Measurements from ENCODE around the gene STAB1. TPM values are rescaled to one million over a fixed set of nuclear protein-coding genes. Genes with fewer than 3 reads are reported as not detected.

STAB1 gene, protein sequence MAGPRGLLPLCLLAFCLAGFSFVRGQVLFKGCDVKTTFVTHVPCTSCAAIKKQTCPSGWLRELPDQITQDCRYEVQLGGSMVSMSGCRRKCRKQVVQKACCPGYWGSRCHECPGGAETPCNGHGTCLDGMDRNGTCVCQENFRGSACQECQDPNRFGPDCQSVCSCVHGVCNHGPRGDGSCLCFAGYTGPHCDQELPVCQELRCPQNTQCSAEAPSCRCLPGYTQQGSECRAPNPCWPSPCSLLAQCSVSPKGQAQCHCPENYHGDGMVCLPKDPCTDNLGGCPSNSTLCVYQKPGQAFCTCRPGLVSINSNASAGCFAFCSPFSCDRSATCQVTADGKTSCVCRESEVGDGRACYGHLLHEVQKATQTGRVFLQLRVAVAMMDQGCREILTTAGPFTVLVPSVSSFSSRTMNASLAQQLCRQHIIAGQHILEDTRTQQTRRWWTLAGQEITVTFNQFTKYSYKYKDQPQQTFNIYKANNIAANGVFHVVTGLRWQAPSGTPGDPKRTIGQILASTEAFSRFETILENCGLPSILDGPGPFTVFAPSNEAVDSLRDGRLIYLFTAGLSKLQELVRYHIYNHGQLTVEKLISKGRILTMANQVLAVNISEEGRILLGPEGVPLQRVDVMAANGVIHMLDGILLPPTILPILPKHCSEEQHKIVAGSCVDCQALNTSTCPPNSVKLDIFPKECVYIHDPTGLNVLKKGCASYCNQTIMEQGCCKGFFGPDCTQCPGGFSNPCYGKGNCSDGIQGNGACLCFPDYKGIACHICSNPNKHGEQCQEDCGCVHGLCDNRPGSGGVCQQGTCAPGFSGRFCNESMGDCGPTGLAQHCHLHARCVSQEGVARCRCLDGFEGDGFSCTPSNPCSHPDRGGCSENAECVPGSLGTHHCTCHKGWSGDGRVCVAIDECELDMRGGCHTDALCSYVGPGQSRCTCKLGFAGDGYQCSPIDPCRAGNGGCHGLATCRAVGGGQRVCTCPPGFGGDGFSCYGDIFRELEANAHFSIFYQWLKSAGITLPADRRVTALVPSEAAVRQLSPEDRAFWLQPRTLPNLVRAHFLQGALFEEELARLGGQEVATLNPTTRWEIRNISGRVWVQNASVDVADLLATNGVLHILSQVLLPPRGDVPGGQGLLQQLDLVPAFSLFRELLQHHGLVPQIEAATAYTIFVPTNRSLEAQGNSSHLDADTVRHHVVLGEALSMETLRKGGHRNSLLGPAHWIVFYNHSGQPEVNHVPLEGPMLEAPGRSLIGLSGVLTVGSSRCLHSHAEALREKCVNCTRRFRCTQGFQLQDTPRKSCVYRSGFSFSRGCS (N-terminal part only)
- 10 to 100 TPM; 29.3 to 65.0 (median 46.0) TPM for polyA plus RNA-seq (ENCODE audit: insufficient read length in 10 of 10)
- long read RNA-seq, donor 1, partial matches to known transcripts, result 10 of 10 reads
- long read RNA-seq, donor 1, other reads (novel, unspliced or antisense), result 0 of 10 reads
- long read RNA-seq, donor 2, partial matches to known transcripts, result 20 of 38 reads
- long read RNA-seq, donor 2, other reads (novel, unspliced or antisense), result 18 of 38 reads
- long read RNA-seq, donor 3, result 0 reads
- long read RNA-seq, donor 4, result 0 reads
- long read RNA-seq, donor 5, partial matches to known transcripts, result 112 of 144 reads
- long read RNA-seq, donor 5, other reads (novel, unspliced or antisense), result 32 of 144 reads
- long read RNA-seq, donor 6, partial matches to known transcripts, result 6 of 6 reads
- long read RNA-seq, donor 6, other reads (novel, unspliced or antisense), result 0 of 6 reads
- long read RNA-seq, donor 7, partial matches to known transcripts, result 18 of 18 reads
- long read RNA-seq, donor 7, other reads (novel, unspliced or antisense), result 0 of 18 reads
- long read RNA-seq, donor 8, full-length matches to known transcripts, result 1 of 56 reads
- long read RNA-seq, donor 8, partial matches to known transcripts, result 33 of 56 reads
- long read RNA-seq, donor 8, other reads (novel, unspliced or antisense), result 22 of 56 reads
- long read RNA-seq, donor 9, result 0 reads

DNA sequence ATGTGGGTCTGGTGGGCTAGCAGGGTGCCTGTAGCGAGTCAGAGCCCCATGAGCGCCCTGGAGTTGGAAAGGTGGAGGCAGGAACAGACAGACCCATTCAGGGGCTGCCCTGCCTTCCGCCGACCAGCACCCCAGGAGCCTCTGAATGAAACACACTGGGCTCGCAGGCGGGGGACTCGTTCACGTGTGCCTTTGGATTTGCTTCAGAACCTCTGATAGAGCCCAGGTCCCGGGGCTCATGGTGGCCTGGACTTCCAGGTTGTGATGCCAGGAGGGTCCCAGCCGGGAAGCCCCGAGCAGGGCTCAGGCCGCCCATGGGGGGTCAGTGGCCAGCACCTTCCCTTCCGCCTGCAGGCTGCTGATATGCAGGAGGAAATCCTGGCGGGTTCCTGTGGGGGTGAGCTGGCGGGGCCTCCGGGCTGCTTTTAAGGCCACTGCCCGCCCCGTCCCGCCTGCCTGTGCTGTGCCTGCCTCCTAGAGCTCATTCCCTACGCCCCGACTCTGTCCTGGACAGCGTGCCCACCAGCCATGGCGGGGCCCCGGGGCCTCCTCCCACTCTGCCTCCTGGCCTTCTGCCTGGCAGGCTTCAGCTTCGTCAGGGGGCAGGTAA, at the start of gene STAB1:
Gene STAB1, plus strand, starts transcription at position 453 of the 610 bp plus-strand sequence. Its CDS starts 76 bp downstream, at position 529.
- peak in 1 of 3 donors; percentile 51 for DNase-seq

DNA sequence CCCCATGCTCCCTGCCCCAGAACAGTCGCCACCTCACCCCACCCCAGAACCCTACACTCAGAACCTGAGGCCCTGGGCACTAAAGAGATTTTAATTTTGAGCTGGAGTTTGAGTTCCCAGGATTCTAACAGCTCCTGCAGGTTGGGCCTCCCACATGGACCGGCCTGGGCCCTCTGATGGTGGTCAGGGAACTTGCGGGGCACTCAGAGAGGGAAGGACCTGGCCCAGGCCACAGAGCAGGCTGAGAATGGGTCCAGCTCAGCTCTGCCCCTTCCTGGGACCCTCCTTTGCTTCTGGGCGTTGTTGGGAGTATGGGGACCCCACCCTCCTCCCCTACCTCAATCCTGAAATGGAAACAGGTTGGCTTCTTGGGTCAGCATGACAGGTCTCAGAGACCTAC, 49.1 kb upstream of the STAB1 start:
- DNase-seq, result no peak

DNA sequence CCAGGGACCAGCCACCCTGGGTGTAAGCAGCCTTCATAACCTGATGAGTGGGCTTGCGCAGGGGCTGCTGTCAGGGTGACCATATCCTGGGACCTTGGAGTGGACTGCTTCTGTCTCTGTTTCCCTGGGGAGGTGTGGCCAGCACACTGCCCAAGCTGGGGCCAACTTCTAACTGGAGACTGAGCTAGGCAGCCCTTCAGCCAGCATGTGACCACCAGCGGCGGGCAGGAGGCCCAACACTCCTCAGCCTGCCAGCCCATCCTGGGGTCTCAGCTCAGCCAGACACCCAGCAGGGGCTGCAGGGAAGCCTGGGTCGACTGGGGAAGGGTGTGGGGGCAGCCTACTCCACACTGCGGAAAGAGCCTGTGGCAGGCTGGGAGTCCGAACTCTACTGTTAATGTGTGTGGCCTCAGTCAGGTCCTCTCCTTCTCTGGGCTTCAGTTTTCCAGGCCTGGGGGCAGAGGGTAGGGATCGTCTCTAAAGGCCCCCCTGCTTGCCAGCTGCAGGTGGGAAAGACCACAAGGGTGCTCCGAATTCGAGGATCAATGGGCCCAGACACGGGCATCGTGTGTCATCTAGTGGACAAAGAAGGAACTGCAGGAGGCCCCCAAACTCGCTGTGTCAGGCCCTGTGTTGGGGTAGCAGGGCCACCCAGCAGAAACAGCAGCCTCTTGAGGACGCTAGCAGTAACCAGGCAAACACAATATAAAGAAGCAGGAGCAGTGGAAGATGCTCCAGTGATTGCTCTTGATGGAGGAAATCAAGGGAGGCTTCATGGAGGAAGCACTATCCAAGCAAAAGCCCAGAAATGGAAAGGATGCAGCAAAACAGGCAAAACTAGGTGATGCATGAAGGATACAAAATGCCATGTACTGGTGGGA, 48.3 kb upstream of the STAB1 start:
- DNase-seq, result peak; percentile 38 to 78 (median 63)

DNA sequence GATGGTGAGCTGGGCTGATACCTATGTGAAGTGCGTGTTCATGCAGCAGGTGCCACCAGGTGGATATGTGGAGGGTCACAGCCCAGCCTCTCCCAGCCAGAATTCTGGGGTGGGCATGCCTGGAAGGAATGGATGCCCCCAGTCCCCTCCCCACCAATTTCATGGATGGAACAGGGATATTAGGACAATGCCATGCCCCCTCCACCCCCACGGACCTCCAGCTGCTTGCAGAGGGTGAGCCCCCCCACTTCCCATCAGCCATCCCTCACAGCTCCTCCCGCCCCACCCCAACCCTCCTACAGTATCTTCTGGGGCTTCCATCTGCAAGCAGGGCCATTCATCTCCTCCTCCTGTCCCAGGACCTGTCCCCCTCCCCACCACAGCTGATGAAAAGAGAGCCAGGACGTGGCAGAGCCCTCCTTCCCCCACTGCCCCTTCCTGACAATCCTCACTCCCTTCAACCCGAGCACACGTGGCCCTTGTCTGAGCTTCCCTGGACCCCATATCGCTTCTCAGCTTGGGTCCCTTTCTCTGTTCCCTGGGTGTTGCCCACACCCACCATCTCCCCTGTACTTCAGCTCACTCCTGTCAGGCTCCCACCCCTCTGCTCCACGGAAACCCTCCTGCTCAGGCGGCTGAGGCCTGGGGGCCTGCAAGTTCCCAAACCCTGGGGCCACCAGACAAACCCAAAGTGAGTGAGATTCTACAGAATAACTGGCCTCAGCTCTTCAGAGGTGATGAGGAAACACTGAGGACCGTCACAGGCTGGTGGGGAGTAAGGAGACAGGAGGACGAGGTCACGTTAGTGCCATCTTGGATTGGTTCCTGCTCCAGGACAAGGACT, 47.4 kb upstream of the STAB1 start:
- DNase-seq, result no peak

DNA sequence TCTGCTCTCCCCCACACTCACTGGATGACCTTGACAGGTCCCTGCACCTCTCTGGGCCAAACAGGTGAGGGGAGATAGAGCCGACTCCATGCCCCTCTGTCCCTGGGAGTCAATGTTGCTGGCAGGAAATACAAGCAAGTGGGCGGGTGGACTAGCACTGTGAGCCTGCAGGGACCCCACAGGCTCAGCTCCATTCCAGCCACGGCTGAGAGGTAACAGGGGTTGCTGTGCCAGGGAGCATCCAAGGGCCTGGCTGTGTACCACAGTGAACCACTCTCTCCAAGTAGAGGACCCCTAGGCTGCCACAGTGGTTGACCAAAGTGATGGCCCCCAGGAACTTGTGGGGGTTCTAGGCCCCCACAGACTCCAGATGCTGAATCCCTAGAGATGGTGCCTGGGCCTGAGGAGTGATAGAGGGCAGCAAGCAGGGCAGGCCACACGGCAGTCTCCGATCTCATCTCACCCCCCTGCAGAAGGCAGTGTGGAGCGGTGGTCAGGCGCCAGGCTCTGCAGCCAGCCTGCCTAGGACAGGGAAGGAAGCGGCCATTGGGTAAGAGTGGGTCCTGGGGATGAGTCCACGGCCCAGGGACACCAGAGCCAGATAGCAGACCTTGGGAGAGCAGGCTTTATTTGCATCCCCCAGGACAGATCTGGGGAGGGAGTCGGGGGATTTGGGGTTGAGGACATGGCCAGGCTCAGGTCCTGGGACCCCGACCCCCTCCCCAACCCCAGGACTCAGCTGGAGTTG, 44.5 kb upstream of the STAB1 start:
- DNase-seq, result no peak

DNA sequence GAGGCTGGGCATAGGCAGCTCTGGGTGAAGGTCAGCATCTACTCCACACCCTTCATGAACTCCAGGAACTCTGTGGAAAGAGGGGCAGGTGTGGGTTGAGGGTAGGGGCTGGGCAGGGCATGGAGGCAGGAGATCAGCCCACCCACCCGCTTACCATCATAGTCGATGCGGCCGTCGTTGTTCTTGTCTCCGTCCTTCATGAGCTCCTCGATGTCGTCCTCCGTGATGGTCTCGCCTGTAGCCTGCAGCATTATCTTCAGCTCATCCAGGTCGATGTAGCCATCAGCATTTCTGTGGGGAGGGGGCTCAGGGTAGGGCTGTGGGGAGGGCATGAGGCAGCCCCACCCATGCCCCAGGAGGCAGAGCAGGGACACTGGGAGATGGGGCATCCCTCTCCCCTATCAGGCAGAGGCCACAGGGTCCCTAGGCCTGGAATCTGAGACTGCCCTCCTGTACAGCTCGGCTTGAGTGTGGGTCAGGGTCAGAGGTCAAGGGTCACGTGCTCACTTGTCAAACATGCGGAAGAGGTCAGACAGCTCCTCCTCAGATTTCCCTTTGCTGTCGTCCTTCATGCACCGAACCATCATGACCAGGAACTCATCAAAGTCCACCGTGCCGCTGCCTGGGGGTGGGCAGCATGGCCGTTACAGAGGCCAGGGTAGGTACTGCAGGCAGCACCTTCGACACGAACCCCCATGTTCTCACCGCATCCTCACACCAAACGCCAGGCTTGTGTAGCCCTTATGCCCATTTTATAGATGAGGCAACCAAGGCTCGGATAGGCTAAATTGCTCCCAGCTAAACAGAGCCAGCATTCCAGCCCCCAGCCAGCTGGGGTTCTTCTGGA, 43.7 kb upstream of the STAB1 start:
- DNase-seq, result no peak

DNA sequence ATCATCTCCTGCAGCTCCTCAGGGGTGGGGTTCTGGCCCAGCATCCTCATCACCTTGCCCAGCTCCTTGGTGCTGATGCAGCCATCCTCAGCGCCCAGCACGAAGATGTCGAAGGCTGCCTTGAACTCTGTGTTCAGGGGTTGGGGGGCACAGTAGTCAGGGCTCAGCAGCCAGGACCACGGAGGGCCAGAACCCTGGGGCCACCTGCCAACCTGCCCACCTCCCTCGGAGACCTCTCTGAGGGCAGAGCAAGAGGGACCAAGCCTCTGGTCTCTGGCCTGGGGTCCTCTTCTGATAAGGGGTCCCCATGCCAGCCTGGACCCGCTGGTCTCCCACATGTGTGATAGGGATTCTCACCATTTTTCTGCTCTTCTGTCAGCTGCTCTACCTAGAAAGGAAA, 43.0 kb upstream of the STAB1 start:
- DNase-seq, result no peak

DNA sequence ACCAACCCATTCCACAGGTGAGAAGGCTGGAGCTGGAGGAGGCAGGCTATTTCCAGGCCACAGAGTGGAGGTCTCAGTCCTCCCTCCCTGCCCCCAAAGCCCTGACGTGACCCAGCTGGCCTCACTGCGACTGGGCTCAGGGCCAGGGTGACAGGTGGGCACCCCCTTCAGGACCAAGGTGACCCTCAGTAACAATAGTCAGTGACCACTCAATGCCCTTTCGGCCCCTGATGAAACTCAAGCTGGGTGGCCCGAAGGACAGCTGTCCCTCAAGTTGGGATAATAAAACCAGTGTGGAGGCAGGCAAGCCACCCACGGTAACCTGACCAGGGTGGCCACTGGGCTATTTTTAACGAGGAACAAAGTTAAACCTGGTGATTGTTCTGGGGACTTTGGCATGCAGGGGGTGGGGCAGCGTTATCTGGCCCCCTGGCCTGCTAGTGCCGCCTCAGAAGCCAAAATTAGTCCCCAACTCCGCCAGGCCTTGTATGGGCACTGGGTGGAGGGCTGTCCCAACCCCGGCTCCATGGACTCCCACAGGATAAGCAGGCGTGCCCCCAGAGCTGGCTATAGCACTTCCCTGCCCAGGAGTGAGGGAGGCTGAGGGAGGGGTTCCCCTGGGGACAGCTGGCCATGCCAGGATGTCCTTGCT, 42.4 kb upstream of the STAB1 start:
- no peak for DNase-seq

DNA sequence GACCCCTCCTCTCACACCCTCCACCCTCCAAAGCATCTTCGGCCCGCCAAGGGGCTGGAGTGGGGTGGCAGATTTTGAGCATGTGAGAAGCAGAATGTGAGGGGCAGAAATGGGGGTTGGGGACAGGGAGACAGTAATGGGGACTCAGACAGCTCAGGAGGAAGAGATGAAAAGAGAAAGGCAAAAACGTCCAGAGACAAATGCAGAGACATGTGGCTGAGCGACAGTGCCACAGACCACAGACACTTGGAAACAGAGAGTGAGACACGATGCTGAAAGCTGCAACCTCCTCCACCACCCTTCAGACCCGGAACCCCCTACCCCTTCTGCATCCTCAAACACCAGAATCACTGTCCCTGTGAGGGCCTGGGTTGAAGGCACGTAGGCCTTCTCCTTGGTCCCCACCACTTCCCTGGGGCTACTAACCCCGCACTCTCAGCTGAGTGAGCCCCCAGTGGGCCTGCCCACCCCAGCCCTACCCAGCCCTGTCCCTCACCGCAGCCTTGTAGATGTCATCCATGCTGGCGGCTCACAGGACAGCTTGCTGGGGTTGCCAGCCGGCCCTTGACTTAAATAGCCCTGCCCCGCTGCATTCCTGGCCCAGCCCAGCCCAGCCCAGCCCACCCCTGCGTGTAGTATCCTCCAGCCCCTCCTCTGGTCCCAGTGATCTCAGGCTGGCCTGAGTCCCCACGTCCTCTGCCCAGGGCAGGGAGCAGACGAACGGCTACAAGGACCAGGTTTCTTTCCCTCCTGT, 41.5 kb upstream of the STAB1 start, which contains the start of gene TNNC1:
Gene TNNC1, minus strand, starts transcription at position 546 of the 754 bp plus-strand sequence. Its CDS starts 26 bp downstream, at position 520.
- no peak for DNase-seq

DNA sequence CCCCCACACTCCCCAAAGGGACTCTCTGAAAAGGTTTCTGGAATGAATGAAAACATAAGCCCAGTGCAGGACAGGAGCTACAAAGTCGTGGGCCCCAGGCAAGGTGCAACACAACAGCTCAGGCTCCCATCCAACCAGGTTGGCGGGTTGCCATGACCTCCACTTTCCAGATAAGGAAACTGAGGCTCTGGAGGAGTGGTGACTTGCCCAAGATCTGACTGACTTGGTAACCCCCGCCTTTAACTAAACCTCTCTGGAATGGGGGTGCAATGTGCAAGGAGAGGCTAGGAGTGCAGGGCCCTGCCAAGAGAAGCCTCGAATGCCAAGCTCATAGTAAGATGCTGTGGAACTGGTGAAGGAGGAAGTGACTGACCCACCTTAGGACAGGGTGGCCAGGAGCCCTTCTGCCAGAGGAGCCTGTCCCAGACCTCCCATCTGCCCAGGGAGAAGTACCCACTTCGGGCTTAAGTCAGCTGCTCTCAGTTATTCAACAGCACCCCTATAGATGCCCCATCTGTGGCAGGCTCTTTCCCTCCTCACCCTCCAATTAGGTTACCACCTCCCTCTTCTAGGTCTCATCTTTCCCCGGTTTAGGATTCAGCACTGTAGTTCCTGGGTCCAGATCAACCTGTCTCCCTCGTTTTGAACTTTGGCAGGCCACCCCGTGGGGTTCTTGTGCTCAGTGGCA, 40.7 kb upstream of the STAB1 start:
- DNase-seq, result no peak

DNA sequence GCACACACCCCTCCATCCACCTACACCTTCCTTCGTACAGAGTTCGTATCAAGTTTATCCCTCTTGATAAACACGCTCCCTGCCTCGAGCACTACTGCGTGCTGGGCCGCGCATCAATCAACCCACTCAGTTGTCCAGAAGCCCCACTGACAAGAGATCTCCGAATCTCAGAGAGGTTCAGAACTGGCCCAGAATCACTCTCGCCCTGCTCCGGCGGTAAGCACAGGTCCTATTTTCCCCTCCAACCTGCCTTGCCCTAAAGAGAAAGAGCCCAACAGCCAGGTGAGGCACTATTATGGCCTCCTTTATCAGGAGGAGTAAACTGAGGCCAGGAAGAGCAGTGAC, 40.2 kb upstream of the STAB1 start:
- DNase-seq, result no peak

DNA sequence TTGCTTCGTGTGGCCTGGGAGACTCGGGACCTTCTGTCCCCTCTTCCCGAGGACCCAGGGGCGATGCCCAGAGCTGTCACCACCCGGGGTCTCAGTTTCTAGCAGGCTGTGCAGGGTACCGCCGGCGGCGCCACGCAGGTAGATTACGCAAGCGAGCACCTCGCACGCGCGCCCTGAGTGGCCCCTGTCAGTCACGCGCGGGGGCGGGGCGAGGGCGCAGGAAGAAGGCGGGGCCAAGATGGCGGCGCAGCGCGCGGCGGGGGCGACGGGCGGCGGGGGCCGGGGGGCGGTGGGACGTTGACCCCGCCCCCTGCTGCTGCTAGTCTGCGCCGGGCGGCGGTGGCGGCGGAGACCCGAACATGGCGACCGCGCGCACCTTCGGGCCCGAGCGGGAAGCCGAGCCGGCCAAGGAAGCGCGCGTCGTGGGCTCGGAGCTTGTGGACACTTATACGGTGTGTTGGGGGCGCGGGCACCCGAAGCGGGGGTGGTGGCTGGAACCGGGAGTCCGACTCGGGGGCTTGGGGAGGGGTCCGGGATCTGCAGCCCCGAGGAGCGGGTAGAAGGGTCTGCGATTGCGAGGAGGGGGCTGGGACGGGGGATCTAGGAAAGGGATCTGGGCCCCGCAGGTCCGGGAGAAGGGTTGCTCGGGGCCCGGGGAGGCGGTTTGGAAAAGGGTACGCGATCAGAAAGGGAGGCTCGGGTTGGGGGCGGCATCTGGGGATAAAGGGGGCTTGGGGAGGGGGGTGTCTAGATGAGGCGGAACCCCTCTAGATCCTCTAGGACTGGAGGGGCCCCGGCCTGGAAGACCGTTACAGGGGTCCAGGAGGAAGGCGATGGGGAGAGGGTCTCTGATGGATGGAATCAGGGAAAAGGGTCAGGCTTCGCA, 39.6 kb upstream of the STAB1 start, which contains the start of gene NISCH:
Gene NISCH, plus strand, starts transcription at position 322 of the 886 bp plus-strand sequence. Its CDS starts 38 bp downstream, at position 360.
- DNase-seq, result peak; percentile 78 to 93 (median 88)
